ENCODE results near the gene CPEB3. TPM values are rescaled to one million over a fixed set of nuclear protein-coding genes. Genes with fewer than 3 reads are reported as not detected.

CPEB3 gene
- total RNA-seq, 1 donor from 2014 or later, result 5.7 TPM

- no peaks in the 10 kb centered on the region for H3K27me3 ChIP-seq
- peaks cover 29% of the 10 kb centered on the region for H3K36me3 ChIP-seq
- intact Hi-C loops (cut with DNase I), result no loop called here
- TF ChIP-seq CTCF (IDR thresholded peaks at IDR 0.05), result no peak
- no peak for DNase-seq
- no peak overlapping the region for H3K27ac ChIP-seq
- H3K9me3 ChIP-seq, result no peaks in the 10 kb centered on the region
- H3K4me3 ChIP-seq, result no peak overlapping the region
- ATAC-seq, result no peak
- no peaks in the 10 kb centered on the region for H3K4me1 ChIP-seq
These were observed 284.9 kb downstream of the CPEB3 start for GRCh38 chr10:92005978-92006377.

- no peaks in the 10 kb centered on the region for H3K27me3 ChIP-seq
- H3K36me3 ChIP-seq, result peaks cover 31% of the 10 kb centered on the region
- DNase-seq, result no peak
- no peak overlapping the region for H3K4me3 ChIP-seq
- H3K9me3 ChIP-seq, result no peaks in the 10 kb centered on the region
- no peaks in the 10 kb centered on the region for H3K4me1 ChIP-seq
- no peak for TF ChIP-seq CTCF (IDR thresholded peaks at IDR 0.05)
- intact Hi-C loops (cut with DNase I), result no loop called here
- no peak overlapping the region for H3K27ac ChIP-seq
- no peak for ATAC-seq
These were observed 287.6 kb downstream of the CPEB3 start for GRCh38 chr10:92003258-92003657.

GRCh38 chr10:92001995-92002394 lies 288.9 kb downstream of the CPEB3 start:
- H3K36me3 ChIP-seq, result peaks cover 44% of the 10 kb centered on the region
- intact Hi-C loops (cut with DNase I), result no loop called here
- ATAC-seq (no peak), DNase-seq (no peak)
- no peaks in the 10 kb centered on the region for H3K27me3 ChIP-seq
- H3K27ac ChIP-seq, result no peak overlapping the region
- no peak for TF ChIP-seq CTCF (IDR thresholded peaks at IDR 0.05)
- no peak overlapping the region for H3K4me3 ChIP-seq
- no peaks in the 10 kb centered on the region for H3K4me1 ChIP-seq
- H3K9me3 ChIP-seq, result no peaks in the 10 kb centered on the region

GRCh38 chr10:92001581-92001980 lies 289.3 kb downstream of the CPEB3 start:
- H3K4me1 ChIP-seq, result no peaks in the 10 kb centered on the region
- intact Hi-C loops (cut with DNase I), result no loop called here
- H3K27ac ChIP-seq, result no peak overlapping the region
- H3K4me3 ChIP-seq, result no peak overlapping the region
- H3K9me3 ChIP-seq, result no peaks in the 10 kb centered on the region
- no peaks in the 10 kb centered on the region for H3K27me3 ChIP-seq
- ATAC-seq (no peak), DNase-seq (no peak)
- peaks cover 47% of the 10 kb centered on the region for H3K36me3 ChIP-seq
- no peak for TF ChIP-seq CTCF (IDR thresholded peaks at IDR 0.05)

Other genes with a start within 250 kb of the CPEB3 start
- gene MARCHF5, start 89 bp upstream of the CPEB3 start, total RNA-seq, result 28.0 TPM